Mesenchymal stem cell (in vitro differentiated cells and primary cell): ENCODE data around the gene BAIAP3.
A peak's percentile ranks its signal among the peaks of the same experiment; 100 is the strongest.

Experiments
- DNase-seq: peaks from one replicate; pipeline ENCODE4 v3.0.0-alpha.2; 2013
- H2AFZ ChIP-seq: one replicate; pipeline ENCODE4 v1.6.1; 2013; ENCODE audit warnings: low read depth, mild to moderate bottlenecking, control low read depth, inconsistent platforms, low read length, moderate library complexity
- H2AK5ac ChIP-seq: 2 replicates; pipeline ENCODE4 v1.6.1; 2013; ENCODE audit warnings: low read length, moderate library complexity, mild to moderate bottlenecking, inconsistent platforms; ENCODE audit not compliant: severe bottlenecking
- H2BK120ac ChIP-seq: one replicate; pipeline ENCODE4 v1.6.1; 2013; ENCODE audit warnings: low read depth, mild to moderate bottlenecking, inconsistent platforms, low read length, moderate library complexity
- H2BK12ac ChIP-seq, 2 experiments: one replicate each; pipeline ENCODE4 v1.6.1; 2013; ENCODE audit warnings: inconsistent platforms in 2 of 2, low read length in 2 of 2, mild to moderate bottlenecking in 2 of 2, moderate library complexity in 2 of 2, control low read depth in 1 of 2
- H2BK15ac ChIP-seq: one replicate; pipeline ENCODE4 v1.6.1; 2013; ENCODE audit warnings: mild to moderate bottlenecking, low read depth, inconsistent platforms; ENCODE audit not compliant: poor library complexity, severe bottlenecking
- H2BK5ac ChIP-seq: 2 replicates; pipeline ENCODE4 v1.6.1; 2013; ENCODE audit warnings: low read depth, mild to moderate bottlenecking, low read length, control low read depth, inconsistent platforms; ENCODE audit not compliant: poor library complexity, severe bottlenecking
- H3K14ac ChIP-seq, 2 experiments: one replicate each; pipeline ENCODE4 v1.6.1; 2013; ENCODE audit warnings: inconsistent platforms in 2 of 2, low read length in 2 of 2, control low read depth in 1 of 2, mild to moderate bottlenecking in 1 of 2, moderate library complexity in 1 of 2
- H3K18ac ChIP-seq, 2 experiments: one replicate each; pipeline ENCODE4 v1.6.1; 2013; ENCODE audit warnings: inconsistent platforms in 2 of 2, low read length in 2 of 2, control low read depth in 1 of 2, low read depth in 1 of 2, mild to moderate bottlenecking in 1 of 2
- H3K23ac ChIP-seq, 2 experiments: one replicate each; pipeline ENCODE4 v1.6.1; 2013; ENCODE audit warnings: inconsistent platforms in 2 of 2, low read length in 2 of 2, mild to moderate bottlenecking in 2 of 2, moderate library complexity in 2 of 2, control low read depth in 1 of 2
- H3K27ac ChIP-seq: 2 replicates; pipeline ENCODE4 v1.5.1; 2013; ENCODE audit warnings: mild to moderate bottlenecking, moderate library complexity, low read length, control low read depth, inconsistent platforms; ENCODE audit not compliant: poor library complexity, severe bottlenecking
- H3K27me3 ChIP-seq, 2 experiments: 2 replicates each; pipeline versions ENCODE4 v1.6.1 to v1.7.0; 2013; ENCODE audit warnings: low read length in 2 of 2, mild to moderate bottlenecking in 2 of 2, moderate library complexity in 2 of 2, control low read depth in 1 of 2, inconsistent platforms in 1 of 2; ENCODE audit not compliant: control insufficient read depth in 1 of 2, insufficient read depth in 1 of 2
- H3K36me3 ChIP-seq, 2 experiments: 2 replicates each; pipeline versions ENCODE4 v1.6.1 to v1.7.0; 2013; ENCODE audit warnings: low read length in 2 of 2, control low read depth in 1 of 2, inconsistent platforms in 1 of 2, low read depth in 1 of 2, mild to moderate bottlenecking in 1 of 2; ENCODE audit not compliant: insufficient read depth in 2 of 2, control insufficient read depth in 1 of 2
- H3K4ac ChIP-seq, 2 experiments: one replicate each; pipeline ENCODE4 v1.6.1; 2013; ENCODE audit warnings: inconsistent platforms in 2 of 2, low read length in 2 of 2, mild to moderate bottlenecking in 2 of 2, moderate library complexity in 2 of 2, control low read depth in 1 of 2, low read depth in 1 of 2
- H3K4me1 ChIP-seq: 2 replicates; pipeline ENCODE4 v1.6.1; 2013; ENCODE audit warnings: low read depth, low read length, control low read depth; ENCODE audit not compliant: control insufficient read depth, insufficient read depth
- H3K4me2 ChIP-seq: 2 replicates; pipeline ENCODE4 v1.6.1; 2013; ENCODE audit warnings: low read length, mild to moderate bottlenecking, inconsistent platforms; ENCODE audit not compliant: poor library complexity, severe bottlenecking
- H3K4me3 ChIP-seq, 2 experiments: 2 replicates each; pipeline versions ENCODE4 v1.5.1 to v1.7.0; 2013; ENCODE audit warnings: low read length in 2 of 2, mild to moderate bottlenecking in 2 of 2, control low read depth in 1 of 2, low read depth in 1 of 2; ENCODE audit not compliant: insufficient read depth in 1 of 2
- H3K79me1 ChIP-seq: replicated peaks from 2 replicates; pipeline ENCODE4 v1.6.1; 2013; ENCODE audit warnings: mild to moderate bottlenecking, control low read depth, low read length, inconsistent platforms; ENCODE audit not compliant: poor library complexity, severe bottlenecking
- H3K9ac ChIP-seq: 2 replicates; pipeline ENCODE4 v1.7.0; 2013; ENCODE audit warnings: mild to moderate bottlenecking, low read length, moderate library complexity
- H3K9me3 ChIP-seq: 2 replicates; pipeline ENCODE4 v1.7.0; 2013; ENCODE audit warnings: mild to moderate bottlenecking, low read length; ENCODE audit not compliant: control insufficient read depth
- H4K8ac ChIP-seq: one replicate; pipeline ENCODE4 v1.6.1; 2013; ENCODE audit warnings: inconsistent platforms, mild to moderate bottlenecking, low read length, moderate library complexity
- H4K91ac ChIP-seq: one replicate; pipeline ENCODE4 v1.6.1; 2013; ENCODE audit warnings: mild to moderate bottlenecking, low read length, inconsistent platforms
- WGBS: methylation state at CpG from one replicate; pipeline ENCODE4 v1.1.7; 2013; ENCODE audit warnings: mixed read lengths; 5-methylcytosine and 5-hydroxymethylcytosine counted together

The BAIAP3 gene

GRCh38 chr16:1286513-1287094, 46.8 kb upstream of the BAIAP3 start:
- H2AK5ac ChIP-seq = no peak overlapping the region
- no peaks in the 10 kb centered on the region for H3K79me1 ChIP-seq
- no peak overlapping the region for H3K9ac ChIP-seq
- H3K4me3 ChIP-seq = no peak overlapping the region
- no peak overlapping the region for H2BK120ac ChIP-seq
- no peak overlapping the region for H3K4me2 ChIP-seq
- whole genome bisulfite sequencing = 90% methylated on average over 25 of the region's 25 CpGs
- DNase-seq = no peak
- H4K8ac ChIP-seq = no peak overlapping the region
- H2BK12ac ChIP-seq = no peak overlapping the region
- no peak overlapping the region for H2BK15ac ChIP-seq
- H3K27me3 ChIP-seq = peaks cover 74 to 88% of the 10 kb centered on the region in 2 experiments
- no peak overlapping the region for H4K91ac ChIP-seq
- H3K36me3 ChIP-seq = no peaks in the 10 kb centered on the region
- H3K9me3 ChIP-seq = no peaks in the 10 kb centered on the region
- no peak overlapping the region for H2BK5ac ChIP-seq
- H2AFZ ChIP-seq = no peak overlapping the region
- no peak overlapping the region for H3K27ac ChIP-seq
- H3K4ac ChIP-seq = no peak overlapping the region
- no peak overlapping the region for H3K14ac ChIP-seq
- no peaks in the 10 kb centered on the region for H3K4me1 ChIP-seq
- H3K23ac ChIP-seq = no peak overlapping the region
- no peak overlapping the region for H3K18ac ChIP-seq

GRCh38 chr16:1287982-1288670, 45.3 kb upstream of the BAIAP3 start:
- no peaks in the 10 kb centered on the region for H3K36me3 ChIP-seq
- 77% methylated on average over 40 of the region's 40 CpGs for WGBS
- H2BK15ac ChIP-seq = no peak overlapping the region
- H3K9me3 ChIP-seq = no peaks in the 10 kb centered on the region
- no peak overlapping the region for H3K4me3 ChIP-seq
- no peak for DNase-seq
- H2AK5ac ChIP-seq = no peak overlapping the region
- no peak overlapping the region for H4K8ac ChIP-seq
- H3K14ac ChIP-seq = no peak overlapping the region
- no peak overlapping the region for H3K9ac ChIP-seq
- H4K91ac ChIP-seq = no peak overlapping the region
- no peak overlapping the region for H3K4me2 ChIP-seq
- H3K18ac ChIP-seq = no peak overlapping the region
- H2BK5ac ChIP-seq = no peak overlapping the region
- no peak overlapping the region for H3K23ac ChIP-seq
- H3K27me3 ChIP-seq = peaks cover 74 to 88% of the 10 kb centered on the region in 2 experiments
- H3K4ac ChIP-seq = no peak overlapping the region
- H3K79me1 ChIP-seq = no peaks in the 10 kb centered on the region
- no peaks in the 10 kb centered on the region for H3K4me1 ChIP-seq
- H2BK120ac ChIP-seq = no peak overlapping the region
- no peak overlapping the region for H2AFZ ChIP-seq
- no peak overlapping the region for H3K27ac ChIP-seq
- no peak overlapping the region for H2BK12ac ChIP-seq

GRCh38 chr16:1288813-1289476, 44.5 kb upstream of the BAIAP3 start:
- Histone ChIP-seq H3K9me3 (no peaks in the 10 kb centered on the region), H2AFZ (no peak overlapping the region), H2BK5ac (no peak overlapping the region), H2AK5ac (no peak overlapping the region), H3K4me2 (no peak overlapping the region), H2BK12ac (no peak overlapping the region), H3K79me1 (no peaks in the 10 kb centered on the region), H2BK15ac (peak overlapping the region; percentile 40), H4K8ac (no peak overlapping the region), H3K4me1 (no peaks in the 10 kb centered on the region), H3K18ac (no peak overlapping the region), H3K23ac (no peak overlapping the region), H2BK120ac (no peak overlapping the region), H3K14ac (peak overlapping the region in 1 of 2 experiments; percentile 31), H3K36me3 (no peaks in the 10 kb centered on the region), H4K91ac (no peak overlapping the region), H3K4me3 (no peak overlapping the region), H3K27me3 (peaks cover 66 to 88% of the 10 kb centered on the region in 2 experiments), H3K9ac (no peak overlapping the region), H3K4ac (no peak overlapping the region), H3K27ac (no peak overlapping the region)
- 63% methylated on average over 13 of the region's 20 CpGs for WGBS
- no peak for DNase-seq

GRCh38 chr16:1289477-1289866, 44.0 kb upstream of the BAIAP3 start:
- Histone ChIP-seq H3K4me1 (no peaks in the 10 kb centered on the region), H2BK15ac (no peak overlapping the region), H2BK5ac (no peak overlapping the region), H3K27me3 (peaks cover 61 to 87% of the 10 kb centered on the region in 2 experiments), H2AK5ac (no peak overlapping the region), H2BK12ac (no peak overlapping the region), H3K4me3 (no peak overlapping the region), H3K36me3 (no peaks in the 10 kb centered on the region), H3K23ac (no peak overlapping the region), H4K8ac (no peak overlapping the region), H3K4me2 (no peak overlapping the region), H2BK120ac (no peak overlapping the region), H2AFZ (no peak overlapping the region), H3K9me3 (no peaks in the 10 kb centered on the region), H3K18ac (no peak overlapping the region), H4K91ac (no peak overlapping the region), H3K79me1 (no peaks in the 10 kb centered on the region), H3K14ac (no peak overlapping the region), H3K9ac (no peak overlapping the region), H3K27ac (no peak overlapping the region), H3K4ac (no peak overlapping the region)
- no peak for DNase-seq
- 16% methylated on average over 16 of the region's 17 CpGs for WGBS
